Adrenal gland (tissue), 12 donors: Measurements from ENCODE around the gene SAMD5. TPM values are rescaled to one million over a fixed set of nuclear protein-coding genes. Genes with fewer than 3 reads are reported as not detected.

Experiments
- DNase-seq, 7 donors: peaks; one replicate each; pipeline ENCODE4 v3.0.0-alpha.2; 2019 to 2020
- H3K27ac ChIP-seq, 5 donors: fragments of 200-600 bp; sonication (generic) in 4 of 5; 1 replicate in 3 of 5; 2 replicates in 2 of 5; pipeline versions ENCODE4 v1.5.1 to v1.8.0; 2016 to 2020; ENCODE audit warnings: mild to moderate bottlenecking in 1 of 5
- H3K27me3 ChIP-seq: fragments of 200-600 bp; 2 replicates; pipeline ENCODE4 v1.8.0; 2021
- H3K36me3 ChIP-seq, 2 donors: fragments of 200-600 bp; replicated peaks in 1 of 2; 1 replicate in 1 of 2; 2 replicates in 1 of 2; pipeline versions ENCODE4 v1.5.1 to v1.8.0; 2018 to 2022
- H3K4me1 ChIP-seq, 2 donors: fragments of 200-600 bp; replicated peaks in 1 of 2; 1 replicate in 1 of 2; 2 replicates in 1 of 2; pipeline versions ENCODE4 v1.5.1 to v1.8.0; 2018 to 2021
- H3K4me3 ChIP-seq, 4 donors: fragments of 200-600 bp; sonication (generic) in 3 of 4; one replicate each; pipeline ENCODE4 v1.5.1; 2016 to 2018
- H3K9me3 ChIP-seq, 3 donors: fragments of 200-600 bp; sonication (generic) in 1 of 3; replicated peaks in 1 of 3; 1 replicate in 2 of 3; 2 replicates in 1 of 3; pipeline versions ENCODE4 v1.5.1 to v1.8.0; 2016 to 2021
- POLR2A ChIP-seq, 2 donors: fragments of 450-650 bp; IDR thresholded peaks; one replicate each; pipeline ENCODE4 v1.6.1; 2017; ENCODE audit warnings: antibody characterized with exemption in 2 of 2, mild to moderate bottlenecking in 2 of 2, moderate library complexity in 1 of 2
- WGBS, 4 donors: extraction: QIAGEN DNeasy Blood & Tissue Kit in 2 of 4; methylation state at CpG; one replicate each; pipeline versions ENCODE4 v1.1.5 to v1.1.7; 2013 to 2017; 5-methylcytosine and 5-hydroxymethylcytosine counted together
- intact Hi-C, 2 donors: fragments of 100-400 bp; cut with DNase I; formaldehyde crosslinking; loops; one replicate each; pipeline versions ENCODE4 v1.14.1 to v1.15.0; 2022 to 2023
- polyA plus RNA-seq, 3 donors: library from polyadenylated mRNA; stranded (reverse); fragments of 200-250 nt in 2 of 3; fragments of 350-450 nt in 1 of 3; fragmentation: Illumina TruSeq in 1 of 3; extraction: RNeasy Lipid Tissue Mini Kit (QIAGEN cat#74804) in 1 of 3; gene quantifications; one replicate each; pipeline ENCODE4 v1.2.3, GENCODE V29; 2013 to 2014
- total RNA-seq, 9 donors: library from RNA; depleted of rRNA in 4 of 9; stranded (reverse); fragments of >200 nt in 4 of 9; fragments of 120-200 nt in 1 of 9; fragmentation: NEBNext Ultra II Directional in 1 of 9; extraction: Animal tissue kit (Norgen Biotek cat#: 25700) in 1 of 9; gene quantifications; one replicate each; pipeline versions ENCODE4 v1.1.0 to v1.2.4, GENCODE V29; 2013 to 2023
- TF ChIP-seq, protein P1 (sequence below), 6 experiments: fragments of 450-650 bp in 4 of 6; fragments of 200-600 bp in 2 of 6; sonication (generic) in 1 of 6; IDR thresholded peaks; 1 replicate in 5 of 6; 2 replicates in 1 of 6; pipeline versions ENCODE4 v1.5.1 to v1.8.0; 2016 to 2021; ENCODE audit warnings: antibody characterized with exemption in 6 of 6, mild to moderate bottlenecking in 2 of 6, moderate library complexity in 1 of 6
- donor health status: healthy with polysubstance abuse.
- donor health status: Bipolar disorder and iron deficiency.
- donor health status: DM: yes; HTN: yes; CAD: no.
- donor health status: DM: no; HTN: no; CAD: no.
- donor health status: DM: no; HTN: no; CAD: no.
- donor health status: DM: yes; HTN: yes; CAD: no.

Gene SAMD5
- total and polyA plus RNA-seq, 12 donors = 0.12 to 5.8 (median 0.75) TPM

DNA sequence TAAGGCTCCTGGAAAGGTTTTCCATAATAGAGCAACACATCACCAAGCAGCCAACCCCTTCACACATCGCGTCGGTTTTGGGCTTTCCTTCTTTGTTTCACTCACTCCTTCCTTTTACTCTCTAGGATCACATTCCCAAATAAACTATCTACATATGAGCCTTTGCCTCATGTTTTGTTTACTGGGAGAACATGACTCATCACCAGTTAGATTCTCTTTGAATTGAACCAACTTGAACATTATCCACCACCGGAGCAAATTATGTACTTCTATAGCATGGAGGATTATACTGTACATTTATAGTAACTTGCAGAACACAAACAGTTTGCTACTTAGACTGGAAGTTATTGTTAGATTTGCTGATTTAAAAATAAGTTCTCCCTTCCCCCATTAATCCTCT is 41.0 kb downstream of the SAMD5 start:
- H3K27me3 ChIP-seq = no peaks in the 10 kb centered on the region
- no peaks in the 10 kb centered on the region for H3K9me3 ChIP-seq
- intact Hi-C loops = no loop called here
- TF ChIP-seq POLR2A (IDR thresholded peaks at IDR 0.05) = no peak
- TF ChIP-seq, protein P1, sequence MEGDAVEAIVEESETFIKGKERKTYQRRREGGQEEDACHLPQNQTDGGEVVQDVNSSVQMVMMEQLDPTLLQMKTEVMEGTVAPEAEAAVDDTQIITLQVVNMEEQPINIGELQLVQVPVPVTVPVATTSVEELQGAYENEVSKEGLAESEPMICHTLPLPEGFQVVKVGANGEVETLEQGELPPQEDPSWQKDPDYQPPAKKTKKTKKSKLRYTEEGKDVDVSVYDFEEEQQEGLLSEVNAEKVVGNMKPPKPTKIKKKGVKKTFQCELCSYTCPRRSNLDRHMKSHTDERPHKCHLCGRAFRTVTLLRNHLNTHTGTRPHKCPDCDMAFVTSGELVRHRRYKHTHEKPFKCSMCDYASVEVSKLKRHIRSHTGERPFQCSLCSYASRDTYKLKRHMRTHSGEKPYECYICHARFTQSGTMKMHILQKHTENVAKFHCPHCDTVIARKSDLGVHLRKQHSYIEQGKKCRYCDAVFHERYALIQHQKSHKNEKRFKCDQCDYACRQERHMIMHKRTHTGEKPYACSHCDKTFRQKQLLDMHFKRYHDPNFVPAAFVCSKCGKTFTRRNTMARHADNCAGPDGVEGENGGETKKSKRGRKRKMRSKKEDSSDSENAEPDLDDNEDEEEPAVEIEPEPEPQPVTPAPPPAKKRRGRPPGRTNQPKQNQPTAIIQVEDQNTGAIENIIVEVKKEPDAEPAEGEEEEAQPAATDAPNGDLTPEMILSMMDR (IDR thresholded peaks at IDR 0.05) = no peak
- no peaks in the 10 kb centered on the region for H3K36me3 ChIP-seq
- 88 to 93% (median 92%) methylated on average over 4 of the region's 4 CpGs for WGBS, 4 donors
- no peak for DNase-seq
- H3K4me3 ChIP-seq = no peak overlapping the region
- no peak overlapping the region for H3K27ac ChIP-seq
- H3K4me1 ChIP-seq = no peaks in the 10 kb centered on the region

DNA sequence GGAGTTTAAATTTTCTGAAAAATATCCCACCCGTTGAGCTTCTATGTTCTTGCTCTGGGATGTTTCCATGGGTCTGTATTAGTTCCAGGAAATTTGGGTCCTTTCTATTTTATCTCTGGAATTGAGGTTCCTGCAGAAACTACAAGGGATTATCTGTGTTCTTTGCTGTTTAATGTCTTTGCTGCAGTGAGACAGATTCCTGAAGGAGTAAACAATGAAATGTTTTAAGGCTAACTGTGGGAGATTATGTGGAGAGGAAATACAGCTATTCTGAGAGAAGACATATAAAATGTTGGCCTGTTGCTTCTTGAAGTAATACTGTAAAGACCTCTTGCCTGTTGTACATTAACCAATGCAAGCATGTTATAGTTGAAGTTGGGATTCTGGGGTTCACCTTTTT is 43.5 kb downstream of the SAMD5 start:
- Histone ChIP-seq H3K9me3 (no peaks in the 10 kb centered on the region), H3K4me1 (no peaks in the 10 kb centered on the region), H3K36me3 (no peaks in the 10 kb centered on the region), H3K4me3 (no peak overlapping the region), H3K27ac (no peak overlapping the region), H3K27me3 (no peaks in the 10 kb centered on the region)
- WGBS, 4 donors = 69 to 86% (median 82%) methylated on average over 1 of the region's 1 CpG
- intact Hi-C loops = no loop called here
- no peak for DNase-seq
- no peak for TF ChIP-seq POLR2A (IDR thresholded peaks at IDR 0.05)
- TF ChIP-seq, protein P1 (IDR thresholded peaks at IDR 0.05) = no peak

DNA sequence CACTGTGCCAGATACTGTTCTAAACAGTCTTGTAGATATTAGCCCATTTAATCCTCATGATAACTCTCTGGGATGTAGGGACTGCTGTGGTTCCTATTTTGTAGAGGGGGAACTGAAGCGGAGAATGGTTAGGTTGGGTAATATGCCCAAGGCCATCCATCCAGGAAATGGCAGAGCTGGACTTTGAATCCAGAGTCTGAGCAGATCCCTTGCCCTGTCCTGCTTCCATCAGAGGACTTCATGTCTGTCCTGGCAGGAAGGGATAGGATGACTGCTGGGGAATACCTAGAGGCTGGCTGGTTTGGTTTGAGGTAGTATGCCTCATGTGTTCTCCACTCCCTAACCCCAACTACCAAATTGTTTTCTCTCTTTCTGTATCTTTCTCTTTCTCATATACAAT is 44.6 kb downstream of the SAMD5 start:
- H3K4me3 ChIP-seq = no peak overlapping the region

DNA sequence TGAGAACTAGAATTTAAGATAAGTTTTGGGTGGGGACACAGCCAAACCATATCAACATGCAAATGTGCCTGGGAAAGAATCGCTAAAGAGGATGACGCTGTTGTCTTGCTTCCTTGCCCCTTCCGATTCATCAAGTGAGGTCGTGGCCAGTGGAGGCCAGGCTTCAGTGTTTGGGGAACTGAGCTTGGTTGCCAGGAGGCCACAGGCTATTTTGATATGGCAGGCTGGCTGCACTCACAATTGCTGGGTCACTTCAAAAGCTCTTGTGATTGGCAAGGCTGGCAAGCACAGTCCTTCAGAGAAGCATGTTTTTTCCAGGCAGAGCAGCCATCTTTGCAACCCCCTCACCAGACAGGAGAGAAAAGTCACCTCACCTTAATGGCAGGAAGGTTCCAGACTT is 45.8 kb downstream of the SAMD5 start:
- DNase-seq = no peak
- Histone ChIP-seq H3K36me3 (no peaks in the 10 kb centered on the region), H3K27ac (no peak overlapping the region), H3K27me3 (no peaks in the 10 kb centered on the region), H3K9me3 (no peaks in the 10 kb centered on the region), H3K4me3 (no peak overlapping the region), H3K4me1 (no peaks in the 10 kb centered on the region)
- no peak for TF ChIP-seq POLR2A (IDR thresholded peaks at IDR 0.05)
- TF ChIP-seq, protein P1 (IDR thresholded peaks at IDR 0.05) = no peak
- intact Hi-C loops = no loop called here
- 90 to 95% (median 92%) methylated on average over 4 of the region's 4 CpGs for WGBS, 4 donors

More for the DNA sequence above, 44.6 kb downstream of the SAMD5 start:
- Histone ChIP-seq H3K27ac (no peak overlapping the region), H3K36me3 (no peaks in the 10 kb centered on the region), H3K27me3 (no peaks in the 10 kb centered on the region), H3K4me1 (no peaks in the 10 kb centered on the region), H3K9me3 (no peaks in the 10 kb centered on the region)
- intact Hi-C loops = no loop called here
- no peak for DNase-seq
- TF ChIP-seq, protein P1 (IDR thresholded peaks at IDR 0.05) = no peak
- TF ChIP-seq POLR2A (IDR thresholded peaks at IDR 0.05) = no peak
- WGBS, 4 donors = 81 to 100% (median 94%) methylated on average over 1 of the region's 1 CpG
